ENCODE results near the gene BMPR1A.
"Not testable (repeated sequence)": the region's sequence is repeated elsewhere in the genome, so short reads cannot be mapped to it uniquely, and the experiment has no call there.

The BMPR1A gene

GRCh38 chr10:86857128-86857721 lies 100.8 kb downstream of the BMPR1A start:
- no peak for DNase-seq (ENCODE audit: low spot score)
- TF ChIP-seq, protein P1, sequence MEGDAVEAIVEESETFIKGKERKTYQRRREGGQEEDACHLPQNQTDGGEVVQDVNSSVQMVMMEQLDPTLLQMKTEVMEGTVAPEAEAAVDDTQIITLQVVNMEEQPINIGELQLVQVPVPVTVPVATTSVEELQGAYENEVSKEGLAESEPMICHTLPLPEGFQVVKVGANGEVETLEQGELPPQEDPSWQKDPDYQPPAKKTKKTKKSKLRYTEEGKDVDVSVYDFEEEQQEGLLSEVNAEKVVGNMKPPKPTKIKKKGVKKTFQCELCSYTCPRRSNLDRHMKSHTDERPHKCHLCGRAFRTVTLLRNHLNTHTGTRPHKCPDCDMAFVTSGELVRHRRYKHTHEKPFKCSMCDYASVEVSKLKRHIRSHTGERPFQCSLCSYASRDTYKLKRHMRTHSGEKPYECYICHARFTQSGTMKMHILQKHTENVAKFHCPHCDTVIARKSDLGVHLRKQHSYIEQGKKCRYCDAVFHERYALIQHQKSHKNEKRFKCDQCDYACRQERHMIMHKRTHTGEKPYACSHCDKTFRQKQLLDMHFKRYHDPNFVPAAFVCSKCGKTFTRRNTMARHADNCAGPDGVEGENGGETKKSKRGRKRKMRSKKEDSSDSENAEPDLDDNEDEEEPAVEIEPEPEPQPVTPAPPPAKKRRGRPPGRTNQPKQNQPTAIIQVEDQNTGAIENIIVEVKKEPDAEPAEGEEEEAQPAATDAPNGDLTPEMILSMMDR (IDR thresholded peaks at IDR 0.05; ENCODE audit: borderline replicate concordance, control extremely low read depth, extremely low read depth, insufficient read depth, missing control alignments), result no peak
- in situ Hi-C loops (cut with MboI; ENCODE audit: low sequenced_read_pairs, unreplicated experiment), result no loop called here

DNA sequence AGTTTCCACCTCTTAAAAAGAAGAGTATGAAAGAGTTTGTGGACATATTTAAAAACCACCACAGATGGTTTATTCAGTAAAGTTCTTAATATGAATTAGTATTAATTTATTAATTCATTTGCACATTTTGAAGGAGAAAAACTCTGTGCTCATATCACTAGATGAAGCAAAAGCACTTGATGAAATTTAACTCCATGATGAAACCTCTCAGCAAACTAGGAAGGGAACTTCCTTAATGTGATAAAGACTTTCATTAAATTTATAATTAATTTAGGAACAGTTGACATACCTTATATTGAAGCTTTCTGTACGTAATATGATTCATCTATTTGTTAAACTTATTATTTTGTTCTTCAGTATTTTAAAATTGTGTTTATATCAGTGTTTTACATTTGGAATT lies 101.6 kb downstream of the BMPR1A start:
- TF ChIP-seq, protein P1 (IDR thresholded peaks at IDR 0.05; ENCODE audit: borderline replicate concordance, control extremely low read depth, extremely low read depth, insufficient read depth, missing control alignments), result no peak
- in situ Hi-C loops (cut with MboI; ENCODE audit: low sequenced_read_pairs, unreplicated experiment), result no loop called here
- DNase-seq (ENCODE audit: low spot score), result no peak

GRCh38 chr10:86861351-86861750 lies 104.9 kb downstream of the BMPR1A start:
- no peak for DNase-seq (ENCODE audit: low spot score)
- in situ Hi-C loops (cut with MboI; ENCODE audit: low sequenced_read_pairs, unreplicated experiment), result no loop called here
- TF ChIP-seq, protein P1 (IDR thresholded peaks at IDR 0.05; ENCODE audit: borderline replicate concordance, control extremely low read depth, extremely low read depth, insufficient read depth, missing control alignments), result no peak

DNA sequence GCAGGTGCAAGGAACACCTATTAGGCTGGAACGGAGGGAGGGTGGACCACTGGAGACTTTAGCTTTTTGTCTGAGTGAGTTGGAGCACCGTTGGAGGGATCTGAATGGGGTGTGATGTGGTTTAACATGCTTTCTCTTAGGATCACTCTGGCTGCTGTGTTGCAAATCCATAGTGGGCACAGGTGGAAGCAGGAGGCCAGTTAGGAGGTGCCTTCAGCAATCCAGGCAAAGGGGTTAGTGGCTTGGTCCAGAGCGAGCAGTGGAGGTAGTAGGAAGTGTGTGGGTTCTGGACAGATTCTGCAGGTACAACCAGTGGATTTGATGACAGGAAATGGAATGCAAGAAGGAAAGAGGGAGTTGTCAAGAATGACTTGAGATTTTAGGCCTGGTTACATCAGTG lies 106.0 kb downstream of the BMPR1A start:
- TF ChIP-seq, protein P1 (IDR thresholded peaks at IDR 0.05; ENCODE audit: borderline replicate concordance, control extremely low read depth, extremely low read depth, insufficient read depth, missing control alignments), result no peak
- in situ Hi-C loops (cut with MboI; ENCODE audit: low sequenced_read_pairs, unreplicated experiment), result no loop called here

DNA sequence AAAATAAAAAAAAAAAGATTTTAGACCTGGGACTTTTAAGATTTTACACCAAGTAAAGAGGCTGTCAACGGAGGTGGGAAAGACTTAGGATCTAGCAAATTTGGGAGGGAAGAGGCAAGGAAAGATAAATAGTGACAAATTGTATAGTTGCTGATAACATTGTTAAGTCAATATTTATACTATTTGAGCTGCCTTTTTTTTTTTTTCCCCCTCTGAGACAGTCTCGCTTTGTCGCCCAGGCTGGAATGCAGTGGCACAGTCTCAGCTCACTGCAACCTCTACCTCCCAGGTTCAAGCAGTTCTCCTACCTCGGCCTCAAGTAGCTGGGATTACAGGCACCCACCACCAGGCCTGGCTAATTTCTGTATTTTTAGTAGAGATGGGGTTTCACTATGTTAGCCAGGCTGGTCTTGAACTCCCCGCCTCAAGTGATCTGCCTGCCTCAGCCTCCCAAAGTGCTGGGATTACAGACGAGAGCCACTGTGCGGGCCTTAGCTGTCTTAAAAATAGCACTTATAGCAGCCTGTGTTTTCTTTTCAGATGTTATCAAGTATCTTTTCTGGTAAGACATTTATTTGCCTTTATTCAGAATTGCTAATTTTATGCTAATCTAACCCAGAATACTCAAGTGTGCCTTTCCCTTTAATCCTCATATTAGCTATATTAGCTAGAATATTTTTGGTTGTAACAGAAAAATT lies 106.5 kb downstream of the BMPR1A start:
- no peak for DNase-seq (ENCODE audit: low spot score)
- in situ Hi-C loops (cut with MboI; ENCODE audit: low sequenced_read_pairs, unreplicated experiment), result no loop called here
- TF ChIP-seq, protein P1 (IDR thresholded peaks at IDR 0.05; ENCODE audit: borderline replicate concordance, control extremely low read depth, extremely low read depth, insufficient read depth, missing control alignments), result no peak

More for the DNA sequence above, 106.0 kb downstream of the BMPR1A start:
- no peak for DNase-seq (ENCODE audit: low spot score)

- TF ChIP-seq, protein P1 (IDR thresholded peaks at IDR 0.05; ENCODE audit: borderline replicate concordance, control extremely low read depth, extremely low read depth, insufficient read depth, missing control alignments), result no peak
- in situ Hi-C loops (cut with MboI; ENCODE audit: low sequenced_read_pairs, unreplicated experiment), result no loop called here
Observed at GRCh38 chr10:86863484-86863842, 107.0 kb downstream of the BMPR1A start.

GRCh38 chr10:86865011-86865811 lies 108.8 kb downstream of the BMPR1A start:
- not testable (repeated sequence) for DNase-seq (ENCODE audit: low spot score)

More at GRCh38 chr10:86863484-86863842, 107.0 kb downstream of the BMPR1A start:
- no peak for DNase-seq (ENCODE audit: low spot score)

More at GRCh38 chr10:86865011-86865811, 108.8 kb downstream of the BMPR1A start:
- in situ Hi-C loops (cut with MboI; ENCODE audit: low sequenced_read_pairs, unreplicated experiment), result not testable (repeated sequence)

All from GM13976 (cell line).